Activated CD4-positive, alpha-beta T cell treated with anti-CD3 and anti-CD28 coated beads for 36 hours (primary cell): Measurements from ENCODE around the gene CD2BP2. TPM values are rescaled to one million over a fixed set of nuclear protein-coding genes. Genes with fewer than 3 reads are reported as not detected.

Source experiments
- ATAC-seq: fragments of 200-7000 bp; cut with Tn5 transposase; one replicate; pipeline ENCODE4 v1.10.0; 2021; ENCODE audit warnings: mild to moderate bottlenecking, moderate library complexity
- CTCF ChIA-PET: fragments of 350-600 bp; sonication (Branson Sonifier 250); formaldehyde crosslinking; loops from one replicate; lab custom pipeline; 2021; ENCODE audit warnings: antibody characterized with exemption; lab: Charles Lee
- POLR2A ChIA-PET: fragments of 350-600 bp; sonication (Branson Sonifier 250); formaldehyde crosslinking; loops from one replicate; lab custom pipeline; 2021; ENCODE audit warnings: antibody characterized with exemption, inconsistent platforms; lab: Charles Lee
- DNase-seq: peaks from one replicate; pipeline ENCODE4 v3.0.0-alpha.2; 2020
- H3K27ac Mint-ChIP-seq: one replicate; pipeline ENCODE4 v1.8.0; 2021; ENCODE audit warnings: mixed read lengths
- H3K27me3 Mint-ChIP-seq: one replicate; pipeline ENCODE4 v1.8.0; 2021; ENCODE audit warnings: mixed read lengths
- H3K36me3 Mint-ChIP-seq: one replicate; pipeline ENCODE4 v1.8.0; 2021; ENCODE audit warnings: low read depth, mixed read lengths
- H3K4me1 Mint-ChIP-seq: one replicate; pipeline ENCODE4 v1.8.0; 2021; ENCODE audit warnings: mixed read lengths
- H3K4me3 Mint-ChIP-seq: one replicate; pipeline ENCODE4 v1.8.0; 2021; ENCODE audit warnings: mild to moderate bottlenecking, moderate library complexity, mixed read lengths
- H3K9me3 Mint-ChIP-seq: one replicate; pipeline ENCODE4 v1.8.0; 2021; ENCODE audit warnings: low read depth, mixed read lengths
- intact Hi-C, 2 experiments: fragments of 100-400 bp; cut with DNase I in 1 of 2; cut with micrococcal nuclease in 1 of 2; formaldehyde crosslinking; loops; one replicate each; pipeline versions ENCODE4 v1.14.2 to v1.15.1; 2022 to 2024; cut with DNase I, micrococcal nuclease
- total RNA-seq, 2 experiments: library from RNA; stranded (reverse); gene quantifications; one replicate each; pipeline ENCODE4 v1.2.3, GENCODE V29; 2021

Gene CD2BP2
- total RNA-seq, 2 experiments from 2014 or later, result 42.3 to 51.8 TPM

GRCh38 chr16:30378236-30379157 lies 23.4 kb upstream of the CD2BP2 start:
- ChIA-PET CTCF (interaction anchor here (0.7 to 1.7 kb wide), 3 partner anchors 29 to 44 kb away, joined by 3 to 4 read pairs (median 3); partner anchors contain the start of gene ZNF771), POLR2A (interaction anchor here (0.6 to 0.7 kb wide), 3 partner anchors 9 to 322 kb away, joined by 3 to 4 read pairs (median 4); no protein-coding TSS in a partner anchor)
- DNase-seq (peak; percentile 100), ATAC-seq (peak; percentile 87)
- Mint-ChIP-seq H3K36me3 (peaks cover 30% of the 10 kb centered on the region), H3K4me3 (peak overlapping the region; percentile 99), H3K4me1 (peaks cover 44% of the 10 kb centered on the region), H3K27me3 (no peaks in the 10 kb centered on the region), H3K9me3 (no peaks in the 10 kb centered on the region), H3K27ac (peak overlapping the region; percentile 99)
- intact Hi-C loops, result loop anchor here (1.0 to 10.0 kb wide), 13 partner anchors 8 to 1554 kb away; partner anchors contain the start of genes TBC1D10B (in 2 of the 2), ALDOA (in 1 of the 2), ATXN2L (in 1 of the 2) and CD2BP2 (in 1 of the 2)

DNA sequence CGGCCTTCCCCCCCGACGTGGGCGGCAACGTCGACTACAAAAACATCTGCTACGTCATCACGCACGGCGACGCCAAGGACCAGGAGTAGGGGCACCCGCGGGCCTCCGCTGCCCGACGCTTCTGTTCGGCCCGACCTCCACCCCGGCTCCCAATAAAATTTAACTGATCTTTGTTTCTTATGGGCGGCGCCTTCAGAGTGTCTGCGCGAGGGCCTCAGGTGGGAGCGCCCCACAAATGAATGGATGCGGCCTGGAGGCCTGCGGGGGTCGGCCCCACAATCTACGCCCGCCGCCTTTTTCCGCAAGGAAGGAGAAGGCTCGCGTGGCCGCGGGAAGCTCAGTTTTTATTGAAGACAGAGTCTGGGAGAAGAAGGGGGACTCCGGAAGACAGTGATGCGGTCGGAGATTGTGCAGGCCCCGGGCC lies 22.7 kb upstream of the CD2BP2 start:
- Mint-ChIP-seq H3K9me3 (no peaks in the 10 kb centered on the region), H3K4me1 (peaks cover 39% of the 10 kb centered on the region), H3K36me3 (peaks cover 30% of the 10 kb centered on the region), H3K4me3 (peak overlapping the region; percentile 99), H3K27me3 (no peaks in the 10 kb centered on the region), H3K27ac (peak overlapping the region; percentile 99)
- ChIA-PET CTCF (interaction anchor here (0.7 to 1.7 kb wide), 3 partner anchors 30 to 43 kb away, joined by 3 to 4 read pairs (median 3); partner anchors contain the start of gene ZNF771), POLR2A (interaction anchor here (0.6 to 0.7 kb wide), 4 partner anchors 9 to 323 kb away, joined by 3 to 4 read pairs (median 4); no protein-coding TSS in a partner anchor)
- intact Hi-C loops, result loop anchor here (1.0 to 10.0 kb wide), 15 partner anchors 8 to 1553 kb away; partner anchors contain the start of genes TBC1D10B (in 2 of the 2), ALDOA (in 1 of the 2), ATXN2L (in 1 of the 2) and CD2BP2 (in 1 of the 2)
- peak; percentile 34 for ATAC-seq
- peak; percentile 92 for DNase-seq

DNA sequence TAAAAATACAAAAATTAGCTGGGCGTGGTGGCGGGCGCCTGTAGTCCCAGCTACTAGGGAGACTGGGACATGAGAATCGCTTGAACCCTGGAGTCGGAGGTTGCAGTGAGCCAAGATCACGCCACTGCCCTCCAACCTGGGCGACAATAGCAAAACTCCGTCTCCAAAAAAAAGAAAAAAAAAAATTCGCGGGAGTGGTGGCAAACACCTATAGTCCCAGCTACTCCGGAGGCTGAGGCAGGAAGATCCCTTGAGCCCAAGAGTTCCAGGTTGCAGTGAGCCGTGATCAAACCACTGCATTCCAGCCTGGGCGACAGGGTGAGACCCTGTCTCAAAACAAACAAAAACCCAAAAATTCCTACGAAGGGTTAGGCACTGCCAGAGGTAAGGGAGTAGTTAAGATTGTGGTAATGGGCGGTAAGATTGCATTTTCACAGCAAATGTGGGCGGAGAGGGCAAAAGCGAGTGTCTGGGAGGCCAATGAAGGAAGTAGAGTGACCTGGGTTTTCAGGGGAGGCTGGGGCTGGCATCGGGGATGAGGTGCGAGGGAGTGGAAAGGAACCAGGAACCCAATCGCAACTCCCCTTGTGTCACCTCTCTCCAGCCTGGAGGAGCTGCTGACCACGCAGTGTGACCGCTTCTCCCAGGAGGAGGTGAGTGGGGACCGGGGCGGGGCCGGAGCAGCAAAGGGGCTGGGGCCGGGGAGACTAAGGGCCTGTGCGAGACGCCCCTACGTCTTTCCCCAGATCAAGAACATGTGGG lies 22.1 kb upstream of the CD2BP2 start:
- ChIA-PET CTCF (interaction anchor here (1.0 to 1.7 kb wide), 2 partner anchors 30 to 42 kb away, joined by 3 read pairs; partner anchors contain the start of gene ZNF771), POLR2A (interaction anchor here (0.6 to 0.7 kb wide), 3 partner anchors 23 to 323 kb away, joined by 3 to 4 read pairs (median 4); no protein-coding TSS in a partner anchor)
- H3K4me3 Mint-ChIP-seq, result peak overlapping the region; percentile 99
- H3K27me3 Mint-ChIP-seq, result no peaks in the 10 kb centered on the region
- no peaks in the 10 kb centered on the region for H3K9me3 Mint-ChIP-seq
- peaks cover 30% of the 10 kb centered on the region for H3K36me3 Mint-ChIP-seq
- H3K27ac Mint-ChIP-seq, result peak overlapping the region; percentile 99
- H3K4me1 Mint-ChIP-seq, result peaks cover 37% of the 10 kb centered on the region
- no peak for ATAC-seq
- intact Hi-C loops, result loop anchor here (1.0 to 10.0 kb wide), 5 partner anchors 53 to 1552 kb away; partner anchors contain the start of genes ATXN2L (in 1 of the 2), DCTPP1 (in 1 of the 2), FUS (in 1 of the 2) and ITGAL (in 1 of the 2)
- no peak for DNase-seq

DNA sequence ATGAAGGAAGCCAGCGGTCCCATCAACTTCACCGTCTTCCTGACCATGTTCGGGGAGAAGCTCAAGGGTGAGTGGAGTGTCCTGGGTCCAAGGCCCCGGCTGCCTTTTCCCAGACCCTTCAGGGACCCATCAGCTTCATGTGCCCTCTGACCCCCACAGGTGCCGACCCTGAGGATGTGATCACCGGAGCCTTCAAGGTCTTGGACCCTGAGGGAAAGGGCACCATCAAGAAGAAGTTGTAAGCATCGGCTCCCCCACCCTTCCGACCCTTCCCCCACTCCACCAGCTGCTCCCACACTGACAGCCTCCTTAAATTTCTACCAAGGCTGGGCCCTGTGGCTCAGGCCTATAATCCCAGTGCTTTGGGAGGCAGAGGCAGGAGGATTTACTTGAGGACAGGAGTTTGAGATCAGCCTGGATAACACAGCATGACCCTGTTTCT lies 21.4 kb upstream of the CD2BP2 start:
- POLR2A ChIA-PET, result no interaction called here
- peaks cover 41% of the 10 kb centered on the region for H3K4me1 Mint-ChIP-seq
- H3K27ac Mint-ChIP-seq, result peak overlapping the region; percentile 99
- intact Hi-C loops, result loop anchor here (2.0 to 10.0 kb wide), 4 partner anchors 94 to 1552 kb away; partner anchors contain the start of genes ATXN2L (in 1 of the 2), FUS (in 1 of the 2) and ITGAL (in 1 of the 2)
- no peak overlapping the region for H3K4me3 Mint-ChIP-seq
- ATAC-seq, result no peak
- H3K36me3 Mint-ChIP-seq, result peaks cover 28% of the 10 kb centered on the region
- DNase-seq, result no peak
- no peaks in the 10 kb centered on the region for H3K9me3 Mint-ChIP-seq
- no peaks in the 10 kb centered on the region for H3K27me3 Mint-ChIP-seq
- CTCF ChIA-PET, result no interaction called here

DNA sequence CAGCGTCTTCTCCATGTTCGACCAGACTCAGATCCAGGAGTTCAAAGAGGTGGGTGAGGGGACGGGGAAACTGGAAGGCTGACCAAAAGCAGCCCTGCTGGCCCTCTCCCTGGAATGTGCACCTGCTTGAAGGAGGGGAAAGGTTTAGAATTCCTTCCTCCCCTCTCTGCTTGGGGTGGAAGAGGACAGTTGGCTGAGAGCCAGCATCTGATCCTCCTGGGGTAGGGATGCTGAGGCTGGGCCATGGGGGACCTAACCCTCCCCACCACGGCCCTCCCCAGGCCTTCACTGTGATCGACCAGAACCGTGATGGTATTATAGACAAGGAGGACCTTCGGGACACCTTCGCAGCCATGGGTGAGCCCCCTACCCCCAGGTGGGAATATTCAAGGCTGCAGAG lies 20.8 kb upstream of the CD2BP2 start:
- no peak overlapping the region for H3K4me3 Mint-ChIP-seq
- no peaks in the 10 kb centered on the region for H3K9me3 Mint-ChIP-seq
- ChIA-PET POLR2A (no interaction called here), CTCF (no interaction called here)
- H3K4me1 Mint-ChIP-seq, result peaks cover 39% of the 10 kb centered on the region
- intact Hi-C loops, result loop anchor here (2.0 to 10.0 kb wide), 4 partner anchors 95 to 1551 kb away; partner anchors contain the start of genes ATXN2L (in 1 of the 2), FUS (in 1 of the 2) and ITGAL (in 1 of the 2)
- DNase-seq, result no peak
- peaks cover 22% of the 10 kb centered on the region for H3K36me3 Mint-ChIP-seq
- H3K27ac Mint-ChIP-seq, result peak overlapping the region; percentile 37
- no peaks in the 10 kb centered on the region for H3K27me3 Mint-ChIP-seq
- ATAC-seq, result no peak

GRCh38 chr16:30374538-30374937 lies 19.4 kb upstream of the CD2BP2 start, which contains the start of gene MYL11:
Gene MYL11 (plus strand): TSS chr16:30374802. CDS start chr16:30374858, 56 bp downstream.
- no peak within 1 kb of the TSS for H3K4me3 Mint-ChIP-seq
- H3K4me1 Mint-ChIP-seq, result peaks cover 28% of the 10 kb centered on the region
- H3K9me3 Mint-ChIP-seq, result no peaks in the 10 kb centered on the region
- H3K36me3 Mint-ChIP-seq, result peaks cover 15% of the 10 kb centered on the region
- ATAC-seq, result no peak
- DNase-seq, result no peak
- CTCF ChIA-PET, result no interaction called here
- POLR2A ChIA-PET, result no interaction called here
- H3K27ac Mint-ChIP-seq, result peak within 1 kb of the TSS; percentile 42
- H3K27me3 Mint-ChIP-seq, result no peaks in the 10 kb centered on the region
- intact Hi-C loops, result loop anchor here (5.0 to 10.0 kb wide), 3 partner anchors 33 to 1550 kb away; partner anchors contain the start of genes ATXN2L (in 1 of the 2), FUS (in 1 of the 2) and ZNF771 (in 1 of the 2)

GRCh38 chr16:30372725-30373124 lies 17.6 kb upstream of the CD2BP2 start:
- DNase-seq, result no peak
- intact Hi-C loops, result loop anchor here (5.0 to 10.0 kb wide), 3 partner anchors 35 to 1548 kb away; partner anchors contain the start of genes ATXN2L (in 1 of the 2), FUS (in 1 of the 2) and ZNF771 (in 1 of the 2)
- no peak overlapping the region for H3K4me3 Mint-ChIP-seq
- CTCF ChIA-PET, result interaction anchor here (2.9 to 3.8 kb wide), 2 partner anchors 10 to 37 kb away, joined by 16 to 17 read pairs; partner anchors contain the start of gene SEPTIN1
- peaks cover 12% of the 10 kb centered on the region for H3K36me3 Mint-ChIP-seq
- H3K4me1 Mint-ChIP-seq, result peaks cover 29% of the 10 kb centered on the region
- no peaks in the 10 kb centered on the region for H3K9me3 Mint-ChIP-seq
- H3K27ac Mint-ChIP-seq, result peak overlapping the region; percentile 97
- no peak for ATAC-seq
- H3K27me3 Mint-ChIP-seq, result no peaks in the 10 kb centered on the region
- POLR2A ChIA-PET, result no interaction called here

DNA sequence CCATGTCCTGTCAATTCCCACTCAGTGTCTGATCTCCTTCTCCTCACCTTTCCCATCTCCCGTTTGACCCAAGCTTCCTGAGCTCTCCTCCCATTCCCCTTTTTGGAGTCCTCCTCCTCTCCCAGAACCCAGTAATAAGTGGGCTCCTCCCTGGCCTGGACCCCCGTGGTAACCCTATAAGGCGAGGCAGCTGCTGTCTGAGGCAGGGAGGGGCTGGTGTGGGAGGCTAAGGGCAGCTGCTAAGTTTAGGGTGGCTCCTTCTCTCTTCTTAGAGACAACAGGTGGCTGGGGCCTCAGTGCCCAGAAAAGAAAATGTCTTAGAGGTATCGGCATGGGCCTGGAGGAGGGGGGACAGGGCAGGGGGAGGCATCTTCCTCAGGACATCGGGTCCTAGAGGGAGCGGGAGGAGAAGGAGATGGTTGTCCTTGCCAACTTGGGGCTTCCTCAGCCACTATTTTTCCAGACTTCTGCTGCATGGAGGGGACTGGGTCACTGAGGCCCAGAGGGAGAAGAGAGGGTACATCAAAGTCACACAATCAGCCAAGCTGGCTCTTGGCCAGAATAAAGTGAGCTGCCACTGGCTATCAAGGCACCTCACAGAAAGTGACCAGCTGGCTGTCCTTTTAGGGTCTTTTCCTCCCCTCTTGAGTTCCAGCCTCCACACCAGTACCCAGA lies 17.1 kb upstream of the CD2BP2 start:
- Mint-ChIP-seq H3K4me1 (peaks cover 32% of the 10 kb centered on the region), H3K9me3 (no peaks in the 10 kb centered on the region), H3K36me3 (peaks cover 18% of the 10 kb centered on the region), H3K27me3 (no peaks in the 10 kb centered on the region), H3K4me3 (peak overlapping the region; percentile 78), H3K27ac (peak overlapping the region; percentile 97)
- POLR2A ChIA-PET, result interaction anchor here (0.6 kb wide), 1 partner anchor 195 kb away, joined by 3 read pairs; no protein-coding TSS in a partner anchor
- intact Hi-C loops, result loop anchor here (5.0 to 10.0 kb wide), 3 partner anchors 35 to 1547 kb away; partner anchors contain the start of genes ATXN2L (in 1 of the 2), FUS (in 1 of the 2) and ZNF771 (in 1 of the 2)
- CTCF ChIA-PET, result interaction anchor here (2.0 to 3.8 kb wide), 3 partner anchors 11 to 37 kb away, joined by 7 to 17 read pairs (median 16); partner anchors contain the start of genes SEPTIN1 and ZNF771
- ATAC-seq, result no peak
- DNase-seq, result no peak

DNA sequence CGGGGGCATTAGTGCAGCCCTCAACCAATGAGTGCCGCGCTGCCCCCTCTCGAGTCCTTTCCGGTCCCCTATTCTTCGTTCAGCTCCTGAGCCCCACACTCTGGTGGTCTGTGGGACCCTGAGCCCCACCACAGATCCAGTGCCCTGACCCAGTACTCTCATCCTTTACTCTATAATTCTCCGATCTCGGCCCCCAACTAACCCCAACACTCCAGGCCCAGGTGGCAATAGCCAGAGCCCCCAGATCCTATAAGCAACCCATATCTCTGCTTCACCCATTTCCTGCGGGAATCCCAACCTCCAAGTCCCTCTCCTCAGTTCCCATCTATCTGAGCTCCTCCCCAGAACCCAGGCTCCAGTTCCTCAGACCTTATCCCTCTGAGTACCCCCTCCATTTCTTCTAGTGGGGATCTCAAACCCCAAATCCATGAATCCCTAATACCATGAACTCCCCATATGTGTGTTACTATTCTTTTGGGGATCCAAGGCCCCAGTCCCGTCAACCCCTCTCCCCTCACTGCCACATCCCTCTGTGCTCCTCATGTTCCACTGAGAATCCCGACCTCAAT lies 16.2 kb upstream of the CD2BP2 start:
- peak overlapping the region; percentile 78 for H3K4me3 Mint-ChIP-seq
- H3K4me1 Mint-ChIP-seq, result peaks cover 37% of the 10 kb centered on the region
- intact Hi-C loops, result loop anchor here (1.0 to 10.0 kb wide), 9 partner anchors 29 to 1547 kb away; partner anchors contain the start of genes ATXN2L (in 1 of the 2), FBXL19 (in 1 of the 2), FUS (in 1 of the 2) and ITGAL (in 1 of the 2)
- ATAC-seq (no peak), DNase-seq (no peak)
- POLR2A ChIA-PET, result interaction anchor here (0.6 to 1.6 kb wide), 17 partner anchors 11 to 599 kb away, joined by 3 to 7 read pairs (median 4); partner anchors contain the start of genes CORO1A, SEPTIN1, TBX6 and ZNF688
- CTCF ChIA-PET, result interaction anchor here (0.6 to 3.8 kb wide), 19 partner anchors 11 to 528 kb away, joined by 3 to 17 read pairs (median 4); partner anchors contain the start of genes CD2BP2, DCTPP1, FBRS and SEPTIN1
- no peaks in the 10 kb centered on the region for H3K27me3 Mint-ChIP-seq
- H3K27ac Mint-ChIP-seq, result peak overlapping the region; percentile 97
- no peaks in the 10 kb centered on the region for H3K9me3 Mint-ChIP-seq
- peaks cover 26% of the 10 kb centered on the region for H3K36me3 Mint-ChIP-seq
